ENCODE results near the gene KIAA0513.
"Not testable (repeated sequence)": the region's sequence is repeated elsewhere in the genome, so short reads cannot be mapped to it uniquely, and the experiment has no call there.

KIAA0513 gene

DNA sequence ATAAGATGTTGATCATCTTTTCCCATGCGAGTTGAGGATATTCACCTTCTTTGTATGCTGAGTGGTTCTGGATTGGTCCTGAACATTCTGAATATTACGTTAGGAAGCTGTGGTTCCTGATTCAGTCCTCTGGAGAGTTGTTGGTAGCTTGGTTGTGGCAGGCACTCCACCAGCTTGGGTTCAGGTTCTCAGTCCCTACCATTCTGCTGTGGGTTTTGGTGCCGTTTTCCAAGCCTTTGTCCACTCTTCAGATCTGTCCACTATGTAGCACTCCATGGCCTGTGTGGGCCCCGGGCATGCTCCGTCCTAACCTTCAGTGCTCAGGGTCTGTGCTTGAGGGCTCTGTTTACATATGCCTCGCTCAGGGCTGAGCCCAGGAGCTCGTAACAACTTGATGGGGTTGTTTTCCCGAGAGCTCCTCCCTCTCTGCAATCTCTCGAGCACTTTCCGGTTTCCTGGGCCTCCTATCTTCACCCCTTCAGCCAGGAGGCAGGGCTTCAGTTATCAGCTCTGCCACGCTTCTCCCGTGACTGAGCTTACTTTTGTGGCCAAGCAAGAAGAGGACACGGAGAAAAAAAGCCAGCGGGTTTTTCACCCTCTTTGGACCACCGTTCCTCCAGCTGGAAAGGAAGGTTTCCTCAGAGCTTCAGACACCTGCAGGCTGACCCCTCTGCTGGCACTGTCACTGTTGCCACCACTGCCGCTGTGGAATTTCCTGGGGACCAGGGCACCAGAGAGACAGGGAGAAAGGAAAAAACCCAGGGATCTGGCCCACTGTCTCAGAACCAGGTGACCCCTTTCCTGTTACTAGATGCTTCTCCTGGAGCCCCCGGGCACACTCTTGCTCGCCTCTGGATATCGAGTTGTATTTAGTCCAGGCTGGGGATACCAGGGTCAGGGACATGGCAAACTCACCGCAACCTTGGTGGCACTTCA lies 19.6 kb downstream of the KIAA0513 start:
- in situ Hi-C loops (cut with MboI; ENCODE audit: low sequenced_read_pairs): no loop called here

DNA sequence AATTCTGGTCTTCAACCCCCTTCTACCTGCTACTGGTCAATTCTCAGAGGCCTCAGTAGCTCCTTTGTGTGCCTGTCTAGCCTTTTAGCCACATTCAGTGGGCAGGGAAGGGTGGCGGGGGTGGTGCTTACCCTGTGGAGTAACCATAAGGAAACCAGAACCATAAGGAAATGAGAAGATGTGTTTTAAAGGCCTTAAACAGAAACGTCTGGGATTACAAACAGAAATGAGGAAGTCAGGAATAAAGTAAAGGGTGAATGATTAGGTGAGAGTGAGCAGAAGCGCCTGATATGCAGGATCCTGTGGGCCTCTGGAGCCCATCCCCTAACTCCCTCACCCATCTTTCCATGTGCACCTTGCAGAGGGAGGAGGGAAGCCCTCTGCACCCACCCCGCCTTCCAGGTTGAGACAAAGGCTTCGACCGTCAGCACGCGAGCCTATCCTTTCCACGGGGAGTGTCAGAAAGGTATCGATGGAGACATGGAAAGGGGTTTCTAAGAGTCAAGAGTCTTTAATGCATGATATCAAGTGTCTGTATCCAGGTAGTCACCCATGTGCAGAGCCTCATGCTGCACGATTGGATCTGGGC lies 20.4 kb downstream of the KIAA0513 start:
- in situ Hi-C loops (cut with MboI; ENCODE audit: low sequenced_read_pairs): no loop called here

DNA sequence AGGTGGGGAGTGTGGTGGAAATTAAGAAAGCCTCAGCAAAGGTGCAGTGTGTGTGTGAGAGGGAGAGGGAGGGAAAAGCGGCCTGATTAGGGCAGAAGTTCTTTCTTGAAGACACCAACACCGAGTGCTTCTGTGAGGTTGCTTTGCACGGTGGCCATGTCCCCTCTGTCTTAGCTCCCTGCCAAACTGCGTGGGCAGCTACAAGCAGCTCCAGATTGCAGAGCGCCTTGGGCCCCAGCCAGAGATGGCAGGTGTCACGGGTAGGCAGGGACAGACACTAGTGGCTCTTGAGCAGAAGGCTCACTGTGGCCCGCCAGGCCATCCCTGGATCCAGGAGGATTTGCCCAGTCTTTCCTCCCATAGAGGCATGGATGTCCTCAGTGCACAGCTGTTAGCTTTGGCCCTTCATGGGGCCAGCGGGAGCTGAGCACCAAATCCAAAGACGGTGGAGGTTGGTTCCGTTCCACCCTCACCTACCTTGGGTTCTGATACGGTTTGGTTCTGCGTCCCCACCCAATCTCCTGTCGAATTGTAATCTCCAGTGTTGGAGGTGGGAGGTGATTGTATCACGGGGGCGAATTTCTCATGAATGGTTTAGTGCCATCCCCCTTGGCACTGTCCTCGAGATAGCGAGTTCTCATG lies 21.4 kb downstream of the KIAA0513 start:
- in situ Hi-C loops (cut with MboI; ENCODE audit: low sequenced_read_pairs): no loop called here

DNA sequence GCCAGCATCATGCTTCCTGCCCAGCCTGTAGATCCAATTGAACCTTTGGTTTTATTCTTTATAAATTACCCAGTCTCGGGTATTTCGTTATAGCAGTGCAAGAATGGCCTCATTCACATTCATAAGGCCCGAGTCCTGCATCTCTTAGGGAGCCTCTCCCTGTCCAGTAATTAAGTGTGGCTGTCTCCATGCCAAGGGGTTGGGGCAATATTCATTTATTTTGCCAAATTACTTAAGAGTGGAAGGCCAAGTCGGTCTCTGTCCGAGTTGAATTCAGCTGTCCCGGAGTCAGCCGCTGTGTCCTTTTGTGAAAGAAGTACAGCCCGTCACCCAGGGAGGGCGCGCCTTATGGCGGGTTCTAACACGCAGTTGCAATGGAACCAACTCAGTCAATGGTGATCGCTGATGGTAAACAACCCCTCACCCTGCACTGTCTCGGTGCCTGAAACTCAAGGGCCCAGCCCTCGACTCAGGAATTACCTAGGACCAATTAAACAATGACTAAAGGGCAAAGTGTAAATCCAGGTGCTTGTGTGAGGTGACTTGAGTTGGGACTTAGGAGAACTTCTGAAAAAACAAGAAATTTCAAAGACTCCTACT lies 22.2 kb downstream of the KIAA0513 start:
- in situ Hi-C loops (cut with MboI; ENCODE audit: low sequenced_read_pairs): no loop called here

DNA sequence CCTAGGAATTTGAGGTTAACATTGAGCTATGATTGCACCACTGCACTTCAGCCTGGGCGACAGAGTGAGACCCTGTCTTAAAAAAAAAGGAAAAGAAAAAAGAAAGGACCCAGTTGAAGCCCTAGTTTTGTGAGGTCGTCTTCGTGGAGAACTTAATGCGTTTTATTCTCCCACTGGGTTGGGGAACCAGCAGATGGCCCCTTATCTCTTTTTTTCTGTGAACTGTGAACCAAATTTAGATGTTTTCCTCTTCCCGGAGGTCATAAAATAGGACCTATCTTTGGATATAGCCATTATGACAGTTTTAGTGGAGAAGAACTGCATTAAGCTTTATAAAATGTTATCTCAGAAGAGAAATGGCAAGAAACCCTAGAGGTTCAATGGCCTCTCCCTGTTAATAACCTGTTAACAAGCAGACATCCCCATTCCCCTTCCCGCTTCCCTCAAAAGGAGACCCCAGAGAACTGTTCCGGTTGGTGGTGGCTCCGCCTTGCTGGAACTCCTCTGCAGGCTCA lies 23.5 kb downstream of the KIAA0513 start:
- in situ Hi-C loops (cut with MboI; ENCODE audit: low sequenced_read_pairs): no loop called here

DNA sequence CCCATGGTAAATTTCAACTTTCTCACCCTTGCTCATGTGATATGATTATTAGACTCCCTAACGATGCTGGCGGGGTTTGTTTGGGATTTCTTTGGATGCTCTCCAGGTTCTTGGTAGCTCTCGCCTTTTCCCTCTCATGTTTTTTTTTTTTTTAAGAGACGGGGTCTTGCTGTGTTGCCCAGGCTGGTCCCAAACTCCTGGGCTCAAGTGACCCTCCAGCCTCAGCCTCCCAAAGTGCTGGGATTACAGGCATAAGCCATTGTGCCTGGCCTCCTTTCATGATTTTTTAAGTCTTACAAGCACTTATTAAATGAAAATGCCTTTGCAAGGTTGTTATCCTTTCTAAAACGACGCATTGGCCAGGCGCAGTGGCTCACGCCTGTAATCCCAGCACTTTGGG lies 24.1 kb downstream of the KIAA0513 start:
- in situ Hi-C loops (cut with MboI; ENCODE audit: low sequenced_read_pairs): no loop called here

DNA sequence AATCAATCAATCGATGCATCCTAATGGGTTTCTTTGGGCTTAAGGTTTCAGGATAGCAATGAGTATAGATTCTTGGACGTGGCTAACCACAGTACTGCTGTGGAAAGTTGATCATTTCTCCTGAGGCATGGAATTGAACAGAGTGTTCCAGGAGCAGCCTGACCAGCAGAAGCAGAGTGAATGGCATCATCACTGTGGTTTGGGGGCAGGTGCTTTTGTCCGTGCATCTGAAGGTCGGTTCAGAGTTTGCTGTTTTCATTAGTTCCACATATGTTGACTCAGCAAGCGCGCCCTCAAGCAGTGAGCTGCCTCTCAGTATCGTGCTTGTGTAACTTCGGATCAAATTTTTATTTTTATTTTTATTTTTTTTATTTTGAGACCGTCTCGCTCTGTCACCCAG lies 24.9 kb downstream of the KIAA0513 start:
- in situ Hi-C loops (cut with MboI; ENCODE audit: low sequenced_read_pairs): no loop called here

DNA sequence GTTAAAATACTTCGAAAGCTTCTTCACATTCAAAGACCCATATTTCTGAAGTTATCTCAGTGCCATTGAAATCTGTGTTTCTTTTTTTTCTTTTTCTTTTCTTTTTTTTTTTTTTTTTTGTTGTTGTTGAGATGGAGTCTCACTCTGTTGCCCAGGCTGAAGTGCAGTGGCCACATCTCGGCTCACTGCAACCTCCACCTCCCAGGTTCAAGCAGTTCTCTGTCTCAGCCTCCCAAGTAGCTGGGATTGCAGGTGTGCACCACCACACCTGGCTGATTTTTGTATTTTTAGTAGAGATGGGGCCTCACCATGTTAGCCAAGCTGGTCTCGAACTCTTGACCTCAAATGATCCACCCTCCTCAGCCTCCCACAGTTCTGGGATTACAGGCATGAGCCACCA lies 26.7 kb downstream of the KIAA0513 start:
- in situ Hi-C loops (cut with MboI; ENCODE audit: low sequenced_read_pairs): not testable (repeated sequence)

DNA sequence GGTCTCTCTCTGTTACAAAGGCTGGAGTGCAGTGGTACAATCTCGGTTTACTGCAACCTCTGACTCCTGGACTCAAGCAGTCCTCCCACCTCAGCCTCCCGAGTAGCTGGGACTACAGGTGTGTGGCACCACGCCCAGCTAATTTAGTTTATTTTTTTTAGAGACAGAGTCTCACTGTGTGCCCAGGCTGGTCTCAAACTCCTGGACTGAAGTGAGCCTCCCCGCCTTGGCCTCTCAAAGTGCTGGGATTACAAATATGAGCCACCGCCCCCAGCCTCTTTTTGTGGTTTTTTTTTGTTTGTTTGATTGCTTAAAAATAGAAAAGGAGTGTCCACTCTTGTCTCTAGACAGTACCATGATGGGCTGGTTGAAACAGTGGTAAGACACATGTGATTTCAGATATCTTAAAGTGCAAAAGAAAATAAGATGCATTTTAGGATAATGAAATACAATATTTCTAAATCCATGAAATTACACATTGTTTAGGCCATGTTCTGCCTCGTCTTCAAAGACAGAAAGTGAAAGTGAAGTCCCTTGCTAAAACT lies 27.4 kb downstream of the KIAA0513 start:
- in situ Hi-C loops (cut with MboI; ENCODE audit: low sequenced_read_pairs): no loop called here

DNA sequence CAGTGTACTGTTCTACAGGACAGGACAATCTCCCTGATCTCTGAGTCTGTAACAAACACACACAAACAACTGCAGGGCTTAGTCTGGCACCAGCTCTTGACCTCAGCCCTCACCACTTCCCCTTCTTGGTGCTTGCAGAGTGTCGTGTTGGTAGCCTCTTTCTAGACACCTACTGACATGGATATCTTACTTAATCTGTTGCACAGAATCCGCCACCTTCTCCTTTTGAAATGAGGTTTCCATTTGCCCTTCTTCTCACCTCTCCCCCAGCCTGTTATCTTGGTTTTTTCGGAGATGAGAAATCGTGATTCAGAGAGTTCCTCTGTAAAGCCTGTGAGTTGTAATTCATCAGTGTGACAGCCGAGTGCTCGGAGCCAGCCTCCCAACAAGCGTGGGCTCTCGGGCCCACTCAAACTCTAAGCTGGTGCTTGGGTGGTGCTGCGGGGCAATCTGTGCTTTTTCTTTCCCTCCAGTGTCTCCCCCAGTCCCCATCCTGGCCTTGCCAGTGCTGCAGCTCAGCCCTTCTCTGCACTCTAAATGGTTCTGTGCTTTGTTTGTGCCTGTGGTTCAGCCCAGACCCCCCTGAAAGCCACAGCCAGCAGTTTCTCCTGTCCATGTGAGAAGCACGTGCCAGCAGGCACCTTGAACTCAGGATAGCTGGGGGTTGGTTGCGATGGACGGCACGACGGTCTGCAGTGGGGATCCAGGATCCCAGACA lies 28.1 kb downstream of the KIAA0513 start:
- in situ Hi-C loops (cut with MboI; ENCODE audit: low sequenced_read_pairs): no loop called here

DNA sequence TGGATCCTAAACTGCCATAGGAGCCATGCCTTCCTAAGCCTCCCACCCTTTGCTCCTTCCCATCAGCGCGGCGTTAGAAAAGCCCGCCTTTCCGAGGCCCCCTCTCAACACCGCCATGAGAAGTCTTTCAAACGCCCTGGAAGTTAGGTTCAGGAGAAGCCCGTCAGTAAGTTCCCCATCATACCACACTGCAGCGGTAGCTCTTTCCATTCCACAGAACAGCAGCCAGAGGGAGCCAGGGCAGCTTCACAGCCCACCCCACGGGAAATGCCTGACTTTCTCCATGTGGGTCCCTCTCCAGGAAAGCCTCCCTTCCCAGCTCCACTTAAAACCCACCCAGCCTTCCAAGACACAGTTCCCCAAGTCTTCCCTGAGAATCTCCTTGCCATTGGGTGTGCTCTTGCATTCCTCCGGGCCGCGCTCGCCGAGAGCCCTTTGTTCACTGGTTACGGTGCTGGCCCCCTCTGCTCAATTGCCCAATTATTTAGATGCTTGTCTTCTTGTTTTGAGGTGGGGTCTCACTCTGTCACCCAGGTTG lies 28.7 kb downstream of the KIAA0513 start:
- in situ Hi-C loops (cut with MboI; ENCODE audit: low sequenced_read_pairs): no loop called here

DNA sequence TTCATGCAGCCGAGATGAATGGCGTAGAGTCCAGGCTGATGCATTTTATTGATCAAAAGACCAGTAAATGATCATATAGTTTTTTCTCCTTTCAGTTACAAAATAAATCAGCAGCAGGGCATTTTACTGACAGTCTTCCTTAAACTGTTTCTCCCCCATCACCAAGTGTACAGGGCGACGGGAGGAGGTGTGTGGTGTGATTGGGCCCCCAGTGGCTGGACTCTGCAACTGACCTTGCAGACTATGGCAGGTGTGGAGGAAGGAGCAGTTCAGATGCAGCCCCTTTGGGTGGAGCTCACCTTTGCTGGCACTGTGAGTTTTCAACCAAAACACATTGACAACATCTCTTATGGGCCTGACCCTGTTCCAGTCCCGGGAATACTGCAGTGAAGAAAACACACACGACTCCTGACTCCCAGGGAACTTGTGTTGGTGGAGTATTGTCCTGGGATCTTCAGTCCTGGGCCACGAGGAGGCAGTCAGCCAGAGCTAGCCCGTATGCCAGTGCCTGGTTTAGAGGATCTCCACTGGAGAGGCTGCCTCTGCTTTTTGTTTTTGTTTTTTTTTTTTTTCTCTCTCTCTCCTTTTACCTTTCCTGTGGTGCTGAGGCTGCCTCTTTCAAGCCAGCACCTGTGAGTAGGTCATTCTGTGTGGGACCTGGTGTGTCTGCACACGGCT lies 29.8 kb downstream of the KIAA0513 start:
- in situ Hi-C loops (cut with MboI; ENCODE audit: low sequenced_read_pairs): no loop called here

DNA sequence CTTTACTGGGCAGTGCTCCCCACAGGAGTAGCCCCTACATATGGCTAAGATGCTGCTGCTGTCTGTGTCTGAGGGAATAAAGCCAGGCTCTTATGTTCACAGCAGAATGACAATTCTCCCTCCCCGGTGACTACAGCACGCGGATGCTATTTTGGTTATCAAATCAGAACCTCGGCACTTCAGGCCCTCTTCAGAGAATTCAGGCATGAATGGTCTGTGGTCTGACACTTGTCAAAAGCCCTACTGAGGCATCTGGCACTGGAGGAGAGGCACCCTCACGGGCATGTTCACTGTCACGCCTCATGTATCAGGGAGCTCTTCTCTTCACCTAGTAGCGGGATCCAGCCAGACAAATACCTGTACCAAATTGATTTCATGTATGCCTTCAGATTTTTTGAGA lies 30.4 kb downstream of the KIAA0513 start:
- in situ Hi-C loops (cut with MboI; ENCODE audit: low sequenced_read_pairs): no loop called here

DNA sequence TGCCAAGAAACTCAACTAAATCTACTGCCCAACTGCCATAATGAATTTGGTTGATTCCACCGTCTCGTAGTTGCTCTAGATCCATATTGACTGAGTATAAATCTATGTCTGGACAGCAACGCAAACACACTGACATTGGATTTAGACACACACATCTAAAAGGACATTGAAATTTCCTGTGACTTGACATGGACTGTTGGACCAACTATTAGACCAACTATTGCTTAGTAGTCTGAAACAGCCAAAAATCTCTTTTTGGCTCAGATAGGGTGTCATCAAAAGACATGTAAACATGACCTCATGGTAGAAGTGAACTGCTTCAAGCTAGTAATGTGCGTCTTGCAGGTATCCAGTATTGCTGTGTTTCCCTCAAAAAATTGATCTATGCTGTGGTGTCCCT lies 31.3 kb downstream of the KIAA0513 start:
- in situ Hi-C loops (cut with MboI; ENCODE audit: low sequenced_read_pairs): no loop called here

DNA sequence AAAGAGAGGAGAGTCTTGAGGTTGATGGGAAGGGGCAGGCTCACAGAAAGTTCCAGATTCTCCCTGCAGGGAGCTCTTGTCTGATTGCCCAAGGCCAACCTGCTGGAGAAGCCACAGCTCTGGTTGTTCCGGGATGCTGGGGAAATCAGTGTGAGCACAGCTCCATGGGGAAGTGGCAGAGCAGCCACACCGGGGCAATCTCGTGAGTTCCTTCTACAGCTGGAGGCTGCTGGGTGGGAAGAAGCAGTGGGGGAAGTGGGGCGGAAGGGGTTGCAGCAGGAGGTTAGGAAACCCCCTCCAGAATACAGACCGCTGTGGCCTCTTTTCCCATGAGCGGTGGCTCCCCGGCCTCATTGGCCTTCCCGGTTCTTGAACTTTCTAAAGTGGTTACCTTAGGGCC lies 34.0 kb downstream of the KIAA0513 start:
- in situ Hi-C loops (cut with MboI; ENCODE audit: low sequenced_read_pairs): no loop called here

DNA sequence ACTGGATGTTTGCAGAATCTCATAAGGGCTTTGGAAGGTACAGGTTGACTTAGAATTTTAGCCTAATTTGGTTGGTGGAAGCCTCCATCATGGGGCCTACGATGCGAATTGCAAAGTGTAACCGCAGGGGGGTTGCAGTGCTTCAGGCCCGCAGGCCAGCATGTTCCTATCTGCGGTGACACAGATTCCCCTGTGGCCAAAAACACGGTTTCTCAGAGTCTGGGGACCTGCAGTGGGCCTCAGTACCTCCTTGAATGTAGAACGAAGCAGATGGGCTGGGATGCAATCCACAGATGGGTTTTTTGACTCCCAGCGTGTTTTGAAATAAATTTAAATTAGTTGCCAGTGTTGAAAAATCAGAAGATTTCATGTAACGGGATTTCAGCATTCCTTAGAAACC lies 34.7 kb downstream of the KIAA0513 start:
- in situ Hi-C loops (cut with MboI; ENCODE audit: low sequenced_read_pairs): no loop called here

DNA sequence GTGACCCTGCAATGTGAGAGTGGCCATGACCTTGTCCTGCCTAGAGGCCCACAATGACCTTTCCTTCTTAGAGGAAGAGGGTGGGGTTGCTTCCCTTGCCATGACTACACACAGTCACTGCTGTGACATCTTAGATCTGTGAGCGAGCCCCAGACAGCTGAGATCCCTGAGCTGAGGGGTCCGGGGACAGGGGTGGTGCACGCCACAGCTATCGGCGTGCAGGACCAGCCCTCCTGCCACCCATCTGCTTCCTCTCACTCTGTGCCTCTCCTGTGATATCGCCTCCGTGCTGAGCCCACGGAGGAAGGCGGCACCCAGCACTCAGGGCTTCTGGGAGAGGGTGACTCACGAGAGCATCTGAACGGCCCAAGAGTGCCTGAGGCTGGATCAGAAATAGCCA lies 35.2 kb downstream of the KIAA0513 start:
- in situ Hi-C loops (cut with MboI; ENCODE audit: low sequenced_read_pairs): no loop called here

DNA sequence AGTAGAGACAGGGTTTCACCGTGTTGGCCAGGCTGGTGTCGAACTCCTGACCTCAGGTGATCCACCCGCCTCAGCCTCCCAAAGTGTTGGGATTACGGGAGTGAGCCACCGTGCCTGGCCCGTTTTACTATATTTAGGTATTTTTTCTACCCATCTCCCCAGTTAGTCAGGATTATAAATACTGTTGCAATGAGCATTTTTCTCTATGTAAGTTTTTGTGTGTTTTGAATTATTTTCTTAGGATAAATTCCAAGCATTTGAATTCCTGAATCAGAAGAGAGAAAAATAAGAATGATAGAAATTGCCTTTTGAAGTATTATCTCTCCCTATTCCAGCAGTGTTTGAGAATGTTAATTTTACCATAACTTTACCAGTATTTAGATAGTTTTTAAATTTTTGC lies 36.6 kb downstream of the KIAA0513 start:
- in situ Hi-C loops (cut with MboI; ENCODE audit: low sequenced_read_pairs): no loop called here

DNA sequence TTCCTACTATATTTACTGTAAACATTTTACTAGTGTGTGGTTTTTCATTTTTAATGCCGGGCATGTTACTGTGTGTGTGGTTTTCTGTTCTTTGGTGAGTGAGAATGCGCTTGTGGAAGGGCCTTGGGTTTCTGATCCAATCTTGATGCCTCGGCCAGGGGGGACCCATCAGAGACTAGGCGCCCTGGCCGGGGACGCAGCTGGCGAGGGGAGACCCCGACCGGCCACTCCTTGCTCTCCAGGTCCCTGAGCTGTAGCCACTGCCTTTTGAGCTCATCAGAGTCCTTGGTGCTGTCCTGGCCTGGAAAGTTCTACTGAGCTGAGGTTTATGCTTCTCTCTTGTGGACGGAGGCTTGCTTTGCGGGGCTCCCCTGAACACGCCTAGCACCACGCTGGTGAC lies 37.5 kb downstream of the KIAA0513 start:
- in situ Hi-C loops (cut with MboI; ENCODE audit: low sequenced_read_pairs): no loop called here

Data from HL-60/S4 (cell line).